ENCODE data around the gene CCL19.
"Not testable (repeated sequence)": the region's sequence is repeated elsewhere in the genome, so short reads cannot be mapped to it uniquely, and the experiment has no call there.

The CCL19 gene

GRCh38 chr9:34690983-34691935 is at the start of gene CCL19:
Gene CCL19, minus strand, starts transcription at chr9:34691276. Its CDS starts 137 bp downstream, at chr9:34691139.
- DNase-seq (ENCODE audit: low spot score): no peak

DNA sequence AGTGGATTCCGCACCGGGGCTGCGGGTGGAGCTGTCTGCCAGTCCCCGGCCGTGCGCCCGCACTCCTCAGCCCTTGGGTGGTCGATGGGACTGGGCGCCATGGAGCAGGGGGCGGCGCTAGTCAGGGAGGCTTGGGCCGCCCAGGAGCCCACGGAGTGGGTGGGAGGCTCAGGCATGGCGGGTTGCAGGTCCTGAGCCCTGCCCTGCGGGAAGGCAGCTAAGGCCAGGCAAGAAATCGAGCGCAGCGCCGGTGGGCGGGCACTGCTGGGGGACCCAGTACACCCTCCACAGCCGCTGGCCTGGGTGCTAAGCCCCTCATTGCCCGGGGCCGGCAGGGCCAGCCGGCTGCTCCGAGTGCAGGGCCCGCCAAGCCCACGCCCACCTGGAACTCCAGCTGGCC is 49.1 kb upstream of the CCL19 start:
- not testable (repeated sequence) for DNase-seq (ENCODE audit: low spot score)

DNA sequence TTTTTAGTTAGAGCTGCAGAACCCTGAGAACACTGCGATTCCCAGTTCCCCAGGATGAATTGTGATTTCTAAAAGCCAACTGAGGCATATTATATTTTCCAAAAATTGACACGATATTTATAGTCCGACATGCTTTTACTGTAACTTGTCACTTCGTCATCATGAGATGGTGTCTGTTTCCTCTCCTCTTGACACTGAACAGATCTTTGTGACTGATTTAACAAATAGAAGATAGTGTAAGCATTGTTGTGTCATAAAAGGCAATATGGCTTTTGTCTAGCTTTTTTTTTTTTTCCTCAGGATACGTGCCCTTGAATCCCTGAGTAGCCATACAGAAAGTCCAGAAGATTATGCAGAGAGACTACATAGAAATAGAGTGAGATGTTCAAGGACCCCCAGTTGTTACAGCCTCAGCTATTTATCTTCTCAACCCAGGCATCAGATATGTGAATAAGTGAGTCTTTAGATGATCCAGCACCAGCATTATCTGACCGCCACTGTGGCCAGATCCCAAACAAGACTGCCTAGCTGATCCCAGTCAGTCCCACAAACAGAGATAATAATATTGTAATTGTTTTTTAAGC is 46.7 kb upstream of the CCL19 start:
- DNase-seq (ENCODE audit: low spot score): no peak

DNA sequence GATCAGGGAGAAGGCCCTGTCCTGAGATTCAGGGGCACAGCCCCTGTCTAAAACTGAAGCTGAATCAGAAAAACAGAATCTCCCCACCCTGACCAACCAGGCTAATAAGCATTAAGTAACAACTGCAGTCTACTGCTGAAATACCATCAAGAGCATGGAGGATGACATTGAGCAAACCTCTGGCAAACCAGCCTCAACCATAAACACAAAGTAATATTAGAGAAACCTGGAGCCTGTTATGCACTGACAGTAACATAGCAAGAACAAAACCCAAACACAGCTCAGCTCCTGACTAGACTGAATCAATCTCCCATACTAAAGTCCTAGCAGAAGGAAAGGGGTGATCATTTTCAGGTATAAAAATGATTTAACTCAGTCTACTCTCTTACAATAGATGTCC is 43.6 kb upstream of the CCL19 start:
- no peak for DNase-seq (ENCODE audit: low spot score)

- DNase-seq (ENCODE audit: low spot score): no peak
Observed at GRCh38 chr9:34732886-34733285, 41.8 kb upstream of the CCL19 start.

DNA sequence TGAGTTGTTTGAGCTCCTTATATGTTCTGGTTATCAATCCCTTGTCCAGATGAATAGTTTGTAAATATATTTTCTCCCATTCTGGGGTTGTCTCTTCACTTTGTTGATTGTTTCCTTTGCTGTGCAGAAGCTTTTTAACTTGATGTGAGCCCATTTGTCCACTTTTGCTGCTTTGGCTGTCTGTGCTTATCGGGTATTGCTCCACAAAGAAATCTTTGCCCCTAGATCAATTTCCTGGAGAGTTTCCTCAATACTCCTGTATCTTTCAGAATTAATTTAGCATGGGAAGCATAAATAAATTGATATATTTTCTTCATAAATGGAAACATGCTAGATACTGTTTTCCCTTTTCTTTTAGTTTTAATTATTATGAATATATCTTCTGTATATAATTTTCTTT is 41.4 kb upstream of the CCL19 start:
- no peak for DNase-seq (ENCODE audit: low spot score)

- no peak for DNase-seq (ENCODE audit: low spot score)
Observed at GRCh38 chr9:34723141-34723540, 32.1 kb upstream of the CCL19 start.

DNA sequence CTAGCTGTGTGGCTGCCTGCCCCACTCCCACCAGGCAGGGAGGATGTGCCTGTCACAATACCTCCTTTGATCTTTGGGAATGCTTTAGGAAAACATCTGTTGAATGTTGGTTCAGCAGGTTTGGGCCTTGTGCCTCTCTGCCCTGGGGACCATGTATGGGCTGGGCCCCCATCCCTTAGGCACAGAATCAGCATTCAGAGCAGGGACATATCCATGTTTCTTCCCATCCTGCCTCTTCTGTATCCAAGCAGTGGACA is 28.6 kb upstream of the CCL19 start:
- DNase-seq (ENCODE audit: low spot score): not testable (repeated sequence)

GRCh38 chr9:34719021-34719768 is 28.1 kb upstream of the CCL19 start:
- DNase-seq (ENCODE audit: low spot score): no peak

GRCh38 chr9:34717996-34718614 is 27.0 kb upstream of the CCL19 start:
- no peak for DNase-seq (ENCODE audit: low spot score)

DNA sequence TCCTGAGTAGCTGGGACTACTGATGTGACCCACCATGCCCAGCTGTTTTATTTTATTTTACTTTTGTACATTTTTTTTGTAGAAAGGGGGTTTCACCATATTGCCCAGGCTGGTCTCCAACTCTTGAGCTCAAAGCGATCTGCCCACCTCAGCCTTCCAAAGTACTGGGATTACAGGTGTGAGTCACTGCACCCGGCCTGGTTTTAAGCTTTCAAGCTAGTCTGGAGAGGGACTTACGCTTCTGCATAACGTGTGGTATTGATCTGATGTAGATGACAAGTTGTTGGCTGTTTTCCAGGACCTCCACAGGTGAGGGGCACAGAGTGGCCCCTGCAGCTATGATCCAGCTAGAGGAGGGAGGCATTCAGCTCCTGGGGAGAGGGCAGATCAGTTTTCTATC is 25.6 kb upstream of the CCL19 start:
- no peak for DNase-seq (ENCODE audit: low spot score)

DNA sequence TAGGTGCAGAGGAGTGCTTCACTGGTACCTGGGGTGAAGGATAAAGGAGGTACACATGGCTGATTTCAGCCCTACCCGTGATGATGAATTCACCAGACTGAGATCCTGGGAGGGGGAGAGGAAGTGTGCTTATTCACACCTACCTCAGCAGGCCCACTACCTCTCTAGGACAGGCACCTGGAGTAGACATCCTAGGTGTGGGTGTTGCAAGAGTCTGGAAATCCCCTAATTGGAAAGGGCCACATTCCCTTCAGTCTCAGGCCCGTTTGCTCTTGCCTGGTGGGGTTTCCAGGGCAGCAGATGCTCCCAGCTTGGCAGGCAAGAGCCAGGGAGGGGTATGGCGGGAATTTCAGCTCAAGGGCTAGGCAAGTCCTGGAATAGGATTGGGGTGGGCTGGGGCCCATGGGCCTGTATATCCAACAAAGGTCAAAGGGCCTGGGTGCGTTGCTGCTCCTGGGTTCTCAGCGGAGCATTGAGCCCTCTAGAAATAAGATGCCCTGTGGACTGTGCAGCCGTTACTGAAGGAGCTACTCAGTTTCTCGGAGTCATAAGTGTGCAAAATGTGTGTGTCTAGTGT is 24.7 kb upstream of the CCL19 start:
- no peak for DNase-seq (ENCODE audit: low spot score)

DNA sequence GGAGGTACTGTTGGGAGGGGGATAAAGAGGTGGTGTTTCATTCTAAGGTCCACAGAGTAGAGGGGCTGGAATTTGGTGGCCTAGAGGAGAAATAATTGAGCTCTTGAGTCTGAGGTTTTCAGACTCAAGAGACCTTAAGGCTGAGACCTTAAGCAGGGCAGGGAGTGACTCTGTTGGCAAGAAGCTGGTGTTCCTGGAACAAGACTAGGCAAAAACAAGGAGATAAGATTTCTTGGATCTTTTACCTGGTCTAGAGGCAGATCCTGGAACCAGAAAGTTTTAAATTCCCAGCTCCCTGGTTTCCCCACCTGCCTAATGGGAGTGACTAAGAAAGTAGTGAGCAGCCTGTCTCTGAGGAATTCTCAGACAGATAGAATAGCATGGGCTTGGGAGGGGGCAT is 22.9 kb upstream of the CCL19 start:
- DNase-seq (ENCODE audit: low spot score): no peak

- DNase-seq (ENCODE audit: low spot score): no peak
Observed at GRCh38 chr9:34712140-34712539, 21.1 kb upstream of the CCL19 start.

DNA sequence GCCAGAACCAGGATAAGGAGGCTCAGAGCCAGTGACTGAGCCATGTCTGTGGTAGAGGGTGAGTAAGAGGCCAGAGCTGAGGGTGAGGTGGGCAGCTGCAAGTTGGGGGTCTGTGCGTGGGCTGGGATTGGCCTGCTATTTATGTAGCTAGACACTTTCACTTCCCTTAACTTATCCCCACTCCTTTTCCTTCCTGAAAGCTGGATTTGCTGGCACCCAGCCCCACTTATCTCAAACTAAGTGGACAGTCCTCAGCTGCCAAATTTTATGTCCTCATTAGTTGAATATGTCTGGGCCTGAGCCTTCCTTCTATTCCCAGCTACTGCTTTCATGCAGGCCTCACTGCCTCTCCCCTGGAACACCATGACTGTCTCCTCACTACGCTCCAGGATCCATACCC is 18.9 kb upstream of the CCL19 start, which contains the start of gene CCL21:
Gene CCL21, minus strand, starts transcription at position 114 of the 400 bp plus-strand sequence. Its CDS starts 70 bp downstream, at position 44.
- no peak for DNase-seq (ENCODE audit: low spot score)

- DNase-seq (ENCODE audit: low spot score): no peak
Observed at GRCh38 chr9:34709196-34709978, 18.3 kb upstream of the CCL19 start.

DNA sequence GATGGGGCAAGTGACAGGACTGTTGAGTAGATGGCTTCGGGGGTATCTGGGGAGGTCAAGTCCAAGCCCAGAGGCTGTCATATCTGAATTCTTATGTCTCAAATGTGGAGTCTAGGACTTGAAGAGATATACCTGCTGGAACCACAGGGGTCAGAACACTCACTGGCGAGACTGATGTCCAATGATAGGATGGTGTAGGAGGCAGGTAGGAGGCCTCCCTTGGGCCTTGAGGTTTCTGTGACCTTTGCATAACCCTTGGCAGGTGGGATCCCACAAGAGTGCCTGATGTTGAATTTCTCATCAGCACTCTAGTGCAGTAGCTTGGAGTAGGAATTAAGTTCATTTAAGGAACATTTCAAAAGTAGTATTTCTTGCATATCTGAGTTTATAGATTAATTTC is 16.1 kb upstream of the CCL19 start:
- DNase-seq (ENCODE audit: low spot score): no peak

DNA sequence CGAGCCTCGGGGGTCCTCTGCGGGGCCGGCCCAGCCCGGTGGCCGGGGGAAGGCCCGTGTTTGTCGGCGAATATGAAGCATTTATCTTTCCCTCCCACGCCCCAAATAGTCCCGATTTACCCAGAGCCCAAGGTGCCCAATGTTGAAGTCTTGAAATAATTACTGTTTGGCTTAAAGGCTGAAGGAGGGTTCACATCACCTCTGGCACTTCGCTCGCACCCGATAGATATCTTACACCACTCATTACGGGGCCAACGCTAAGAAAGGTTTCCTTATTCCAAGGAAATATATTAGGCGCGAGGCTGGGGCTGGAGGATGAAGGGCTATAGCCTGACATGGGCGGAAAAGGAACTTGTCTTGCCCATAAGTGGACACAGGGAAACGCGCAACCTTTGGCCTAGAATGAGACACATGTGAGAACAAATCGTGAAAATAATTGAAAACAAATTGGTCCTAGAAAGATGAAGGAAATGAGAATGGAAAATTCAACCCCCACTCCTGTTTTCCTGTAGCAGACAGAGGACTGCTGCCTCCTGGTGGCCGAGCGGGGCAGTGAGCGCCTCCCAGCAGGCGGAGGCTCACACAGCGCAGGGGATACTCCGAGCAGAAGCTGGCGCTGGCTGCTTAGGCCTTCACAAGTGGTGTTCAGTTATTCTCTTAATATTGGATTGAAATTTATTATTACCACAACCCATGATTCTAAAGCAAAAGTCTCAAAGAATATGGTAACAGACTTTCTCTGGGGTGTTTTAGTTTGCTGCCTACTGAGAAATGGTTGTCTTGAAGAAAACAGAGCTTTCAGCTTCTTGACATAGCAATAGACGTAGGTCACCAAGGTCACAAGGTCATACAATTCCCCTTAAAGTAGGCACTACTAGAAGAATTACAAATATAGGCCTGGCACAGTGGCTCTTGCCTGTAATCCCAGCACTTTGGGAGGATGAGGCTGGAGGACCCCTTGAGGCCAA is 11.0 kb upstream of the CCL19 start:
- peak; percentile 76 for DNase-seq (ENCODE audit: low spot score)

DNA sequence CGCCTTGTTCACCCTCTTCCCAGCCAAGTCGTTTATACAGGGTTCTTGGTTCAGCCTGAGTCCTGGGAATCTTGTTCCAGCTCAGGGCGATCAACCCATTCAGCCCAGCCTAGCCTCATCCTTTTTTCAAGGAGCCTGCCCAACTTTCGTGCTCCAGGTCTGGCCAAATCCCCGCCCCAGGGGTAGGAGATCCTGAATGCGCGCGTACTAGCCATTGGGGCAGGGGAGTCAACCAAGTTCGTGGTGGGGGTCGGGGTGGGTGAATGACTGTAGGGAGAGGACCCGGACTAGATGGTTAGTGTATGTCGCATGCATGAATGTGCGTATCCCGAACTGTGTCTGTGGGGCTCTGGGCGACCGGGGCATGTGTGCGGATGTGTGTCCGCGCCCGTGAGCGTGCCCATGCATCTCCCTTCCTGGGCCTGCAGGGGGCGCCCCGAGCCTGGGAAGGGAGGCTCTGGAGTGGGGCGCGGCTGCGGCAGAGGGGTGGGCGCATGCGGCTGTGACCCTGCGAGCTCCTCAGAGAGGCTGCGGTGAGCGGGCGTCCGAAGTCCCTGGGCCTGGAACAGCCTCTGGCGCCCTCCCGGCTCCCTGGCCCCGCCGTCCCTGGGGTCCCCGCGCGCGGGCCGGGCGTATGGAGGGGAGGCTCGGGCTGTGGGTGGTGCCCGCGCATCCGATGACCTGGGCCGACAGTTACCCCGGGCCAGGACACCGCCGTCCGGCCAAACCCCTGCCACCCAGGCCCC is 10.1 kb upstream of the CCL19 start:
- DNase-seq (ENCODE audit: low spot score): peak; percentile 72
